Astrocyte of the cerebellum (primary cell): ENCODE data around the gene TRMT44.
"Not testable (repeated sequence)": the region's sequence is repeated elsewhere in the genome, so short reads cannot be mapped to it uniquely, and the experiment has no call there.

Experiments
- DNase-seq: peaks from one replicate; pipeline ENCODE4 v3.0.0-alpha.2; 2011; ENCODE audit warnings: low read depth
- H3K4me3 ChIP-seq: 2 replicates; pipeline ENCODE4 v1.5.1; 2011; ENCODE audit warnings: mild to moderate bottlenecking, low read depth, low read length, moderate library complexity
- in situ Hi-C: cut with HindIII; loops from 2 replicates; pipeline ENCODE4 v1.10.0; 2017; ENCODE audit warnings: low sequenced_read_pairs
- TF ChIP-seq, protein P1 (sequence below): IDR thresholded peaks from 2 replicates; pipeline ENCODE4 v1.5.1; 2012; ENCODE audit warnings: low read length, low read depth, moderate library complexity, mild to moderate bottlenecking; ENCODE audit errors: missing control alignments

Gene TRMT44

DNA sequence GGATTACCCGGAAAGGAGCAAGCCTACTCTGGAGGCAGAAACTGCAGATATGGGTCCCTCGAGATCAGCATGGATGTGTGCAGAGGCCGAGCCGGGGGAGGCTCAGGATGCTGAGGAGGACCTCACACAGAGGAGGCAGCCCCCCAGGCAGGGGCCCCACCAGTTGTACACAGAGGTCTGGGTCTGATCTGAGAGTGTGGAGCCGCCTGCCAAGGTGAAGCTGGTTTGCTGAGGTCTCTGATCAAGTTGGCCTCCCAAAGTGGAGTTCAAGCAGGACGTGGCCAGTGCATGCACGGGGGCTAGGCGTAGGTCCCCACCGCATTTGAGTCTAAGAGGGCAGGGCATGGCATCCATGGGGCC is 35.1 kb upstream of the TRMT44 start:
- no peak for DNase-seq
- H3K4me3 ChIP-seq = no peak overlapping the region
- TF ChIP-seq, protein P1, sequence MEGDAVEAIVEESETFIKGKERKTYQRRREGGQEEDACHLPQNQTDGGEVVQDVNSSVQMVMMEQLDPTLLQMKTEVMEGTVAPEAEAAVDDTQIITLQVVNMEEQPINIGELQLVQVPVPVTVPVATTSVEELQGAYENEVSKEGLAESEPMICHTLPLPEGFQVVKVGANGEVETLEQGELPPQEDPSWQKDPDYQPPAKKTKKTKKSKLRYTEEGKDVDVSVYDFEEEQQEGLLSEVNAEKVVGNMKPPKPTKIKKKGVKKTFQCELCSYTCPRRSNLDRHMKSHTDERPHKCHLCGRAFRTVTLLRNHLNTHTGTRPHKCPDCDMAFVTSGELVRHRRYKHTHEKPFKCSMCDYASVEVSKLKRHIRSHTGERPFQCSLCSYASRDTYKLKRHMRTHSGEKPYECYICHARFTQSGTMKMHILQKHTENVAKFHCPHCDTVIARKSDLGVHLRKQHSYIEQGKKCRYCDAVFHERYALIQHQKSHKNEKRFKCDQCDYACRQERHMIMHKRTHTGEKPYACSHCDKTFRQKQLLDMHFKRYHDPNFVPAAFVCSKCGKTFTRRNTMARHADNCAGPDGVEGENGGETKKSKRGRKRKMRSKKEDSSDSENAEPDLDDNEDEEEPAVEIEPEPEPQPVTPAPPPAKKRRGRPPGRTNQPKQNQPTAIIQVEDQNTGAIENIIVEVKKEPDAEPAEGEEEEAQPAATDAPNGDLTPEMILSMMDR = no peak
- in situ Hi-C loops = loop anchor here (5.0 kb wide), 1 partner anchor 153 kb away; no protein-coding TSS in a partner anchor

DNA sequence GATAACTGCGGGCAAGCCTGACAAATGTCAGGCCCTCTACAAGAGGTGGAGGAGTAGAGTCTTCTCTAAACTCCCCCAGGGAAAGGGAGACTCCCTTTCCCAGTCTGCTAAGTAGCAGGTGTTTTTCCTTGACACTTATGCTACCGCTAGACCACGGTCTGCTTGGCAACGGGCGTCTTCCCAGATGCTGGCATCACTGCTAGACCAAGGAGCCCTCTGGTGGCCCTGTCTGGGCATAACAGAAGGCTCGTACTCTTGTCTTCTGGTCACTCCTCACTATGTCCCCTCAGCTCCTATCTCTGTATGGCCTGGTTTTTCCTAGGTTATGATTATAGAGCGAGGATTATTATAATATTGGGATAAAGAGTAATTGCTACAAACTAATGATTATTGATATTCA is 33.7 kb upstream of the TRMT44 start:
- H3K4me3 ChIP-seq, DNase-seq: not testable (repeated sequence)
- TF ChIP-seq, protein P1 = peak; percentile 37
- in situ Hi-C loops = loop anchor here (5.0 kb wide), 1 partner anchor 155 kb away; no protein-coding TSS in a partner anchor

GRCh38 chr4:8407316-8407715 is 33.3 kb upstream of the TRMT44 start:
- no peak for DNase-seq
- in situ Hi-C loops = loop anchor here (5.0 kb wide), 1 partner anchor 155 kb away; no protein-coding TSS in a partner anchor
- no peak overlapping the region for H3K4me3 ChIP-seq
- TF ChIP-seq, protein P1 = no peak

- no peak overlapping the region for H3K4me3 ChIP-seq
- in situ Hi-C loops = loop anchor here (5.0 kb wide), 1 partner anchor 155 kb away; no protein-coding TSS in a partner anchor
- DNase-seq = no peak
- TF ChIP-seq, protein P1 = no peak
Observed at GRCh38 chr4:8407756-8408155, 32.8 kb upstream of the TRMT44 start.

GRCh38 chr4:8409264-8410065 is 31.1 kb upstream of the TRMT44 start:
- H3K4me3 ChIP-seq = no peak overlapping the region
- TF ChIP-seq, protein P1 = no peak
- no peak for DNase-seq
- in situ Hi-C loops = loop anchor here (5.0 kb wide), 1 partner anchor 157 kb away; no protein-coding TSS in a partner anchor

GRCh38 chr4:8410066-8410625 is 30.4 kb upstream of the TRMT44 start:
- DNase-seq = no peak
- H3K4me3 ChIP-seq = no peak overlapping the region
- in situ Hi-C loops = no loop called here
- TF ChIP-seq, protein P1 = no peak
